Fibroblast of skin of scalp (primary cell): Measurements from ENCODE around the gene VWA5B2. TPM values are rescaled to one million over a fixed set of nuclear protein-coding genes. Genes with fewer than 3 reads are reported as not detected.
A peak's percentile ranks its signal among the peaks of the same experiment; 100 is the strongest.

Experiments used
- DNase-seq: peaks from one replicate; pipeline ENCODE4 v3.0.0-alpha.2; 2013
- polyA plus RNA-seq, 2 experiments: library from polyadenylated mRNA; unstranded; fragments of 120-200 nt; gene quantifications; one replicate each; pipeline ENCODE4 v1.2.1, GENCODE V29; 2013; ENCODE audit not compliant: insufficient read length in 2 of 2

The VWA5B2 gene
- polyA plus RNA-seq (2013, experiment 1 of 2; ENCODE audit: insufficient read length): 0.05 TPM
- polyA plus RNA-seq (2013, experiment 2 of 2; ENCODE audit: insufficient read length): 0.11 TPM

DNA sequence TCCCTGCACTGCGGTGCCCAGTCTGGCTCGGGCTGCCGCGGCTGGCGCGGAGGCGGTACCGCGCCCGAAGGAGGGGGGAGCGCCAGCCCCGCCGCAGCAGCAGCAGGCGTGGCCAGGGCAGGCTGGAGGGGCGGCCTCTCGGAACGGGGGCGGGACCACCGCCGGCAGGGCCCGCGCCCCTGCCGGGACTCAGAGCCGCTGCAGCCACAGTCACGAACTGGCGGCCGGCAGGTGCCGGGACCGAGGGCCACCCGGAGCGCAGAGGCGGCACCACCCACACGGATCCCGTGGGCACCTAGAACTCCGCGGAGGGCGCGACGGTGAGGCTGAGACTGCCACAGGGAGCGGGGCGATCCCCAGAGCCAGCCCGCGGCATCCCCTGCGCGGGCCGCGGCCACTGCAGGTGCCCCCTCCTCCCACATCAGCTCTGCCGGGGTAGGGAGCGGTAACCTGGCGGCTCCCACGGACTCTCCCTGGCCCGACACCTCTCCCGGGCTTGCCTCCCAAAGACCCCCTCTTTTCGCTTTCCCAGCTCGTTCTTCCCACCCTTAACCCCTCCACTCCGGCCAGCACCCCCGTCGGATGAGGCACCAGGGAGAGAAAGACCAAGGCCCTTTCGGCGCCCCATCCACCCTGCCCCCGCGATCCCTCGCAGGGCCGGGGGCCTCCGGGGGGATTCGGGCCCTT, at the start of gene VWA5B2:
Gene VWA5B2 (plus strand): TSS at position 192 of the 687 bp plus-strand sequence. CDS start 944 bp downstream, outside the sequence.
- peak; percentile 32 for DNase-seq

DNA sequence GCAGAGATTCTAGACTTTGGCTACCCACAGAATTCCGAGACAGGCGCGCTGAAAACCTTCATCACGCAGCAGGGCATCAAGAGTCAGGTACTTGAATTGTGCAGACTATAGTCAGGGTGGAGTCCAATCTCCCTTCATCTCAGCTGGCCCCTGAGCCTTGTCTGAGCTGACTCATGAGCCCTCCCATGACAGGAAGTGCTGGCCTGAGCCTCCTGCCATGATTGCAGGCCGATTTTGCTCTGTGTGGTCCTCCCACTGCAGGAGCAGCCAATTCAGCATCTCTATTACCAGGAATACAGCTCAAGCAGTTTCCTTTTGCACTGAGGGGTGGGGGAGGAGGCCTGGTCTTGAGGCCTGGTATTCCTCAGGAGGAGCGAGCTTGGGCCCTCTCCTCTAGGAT, 49.2 kb upstream of the VWA5B2 start:
- no peak for DNase-seq

DNA sequence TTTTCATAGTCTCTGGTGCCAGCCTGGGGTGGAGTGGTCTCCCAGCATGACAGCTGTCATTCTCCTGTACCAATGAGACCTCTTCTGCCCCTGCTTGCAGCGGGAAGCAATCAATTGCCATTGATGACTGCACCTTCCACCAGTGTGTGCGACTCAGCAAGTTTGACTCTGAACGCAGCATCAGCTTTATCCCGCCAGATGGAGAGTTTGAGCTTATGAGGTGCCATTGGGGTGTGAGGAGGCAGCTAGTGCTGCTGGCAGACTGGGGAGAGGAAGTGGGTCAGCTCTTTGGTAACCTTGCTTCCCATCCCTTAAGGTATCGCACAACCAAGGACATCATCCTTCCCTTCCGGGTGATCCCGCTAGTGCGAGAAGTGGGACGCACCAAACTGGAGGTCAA, 47.8 kb upstream of the VWA5B2 start:
- DNase-seq: no peak

DNA sequence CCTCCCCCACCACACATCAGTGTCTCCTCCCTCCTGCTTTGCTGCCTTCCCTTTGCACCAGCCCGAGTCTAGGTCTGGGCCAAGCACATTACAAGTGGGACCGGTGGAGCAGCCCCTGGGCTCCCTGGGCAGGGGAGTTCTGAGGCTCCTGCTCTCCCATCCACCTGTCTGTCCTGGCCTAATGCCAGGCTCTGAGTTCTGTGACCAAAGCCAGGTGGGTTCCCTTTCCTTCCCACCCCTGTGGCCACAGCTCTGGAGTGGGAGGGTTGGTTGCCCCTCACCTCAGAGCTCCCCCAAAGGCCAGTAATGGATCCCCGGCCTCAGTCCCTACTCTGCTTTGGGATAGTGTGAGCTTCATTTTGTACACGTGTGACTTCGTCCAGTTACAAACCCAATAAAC, 45.7 kb upstream of the VWA5B2 start:
- DNase-seq: no peak

DNA sequence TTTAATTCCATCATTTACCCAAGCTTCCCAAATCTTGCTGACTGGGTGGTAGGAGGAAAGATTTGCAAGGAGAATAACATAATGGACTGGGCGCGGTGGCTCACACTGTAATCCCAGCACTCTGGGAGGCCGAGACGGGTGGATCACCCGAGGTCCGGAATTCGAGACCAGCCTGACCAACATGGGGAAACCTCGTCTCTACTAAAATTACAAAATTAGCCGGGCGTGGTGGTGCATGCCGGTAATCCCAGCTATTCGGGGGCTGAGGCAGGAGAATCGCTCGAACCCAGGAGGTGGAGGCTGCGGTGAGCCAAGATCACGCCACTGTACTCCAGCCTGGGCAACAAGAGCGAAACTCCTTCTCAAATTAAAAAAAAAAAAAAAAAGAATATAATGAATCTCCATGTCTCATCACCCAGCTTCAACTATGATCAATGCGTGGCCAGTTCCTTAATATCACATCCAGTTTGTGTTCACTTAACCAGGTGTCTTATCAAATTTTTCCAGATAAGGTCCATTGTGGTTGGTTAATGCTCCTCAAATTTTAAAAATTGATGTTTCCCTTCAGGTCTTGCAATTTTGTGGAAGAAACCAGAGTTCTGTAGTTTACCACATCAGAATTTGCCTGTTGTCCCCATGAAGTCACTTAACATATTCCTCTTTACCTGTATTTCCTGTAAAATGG, 44.7 kb upstream of the VWA5B2 start:
- DNase-seq: no peak

DNA sequence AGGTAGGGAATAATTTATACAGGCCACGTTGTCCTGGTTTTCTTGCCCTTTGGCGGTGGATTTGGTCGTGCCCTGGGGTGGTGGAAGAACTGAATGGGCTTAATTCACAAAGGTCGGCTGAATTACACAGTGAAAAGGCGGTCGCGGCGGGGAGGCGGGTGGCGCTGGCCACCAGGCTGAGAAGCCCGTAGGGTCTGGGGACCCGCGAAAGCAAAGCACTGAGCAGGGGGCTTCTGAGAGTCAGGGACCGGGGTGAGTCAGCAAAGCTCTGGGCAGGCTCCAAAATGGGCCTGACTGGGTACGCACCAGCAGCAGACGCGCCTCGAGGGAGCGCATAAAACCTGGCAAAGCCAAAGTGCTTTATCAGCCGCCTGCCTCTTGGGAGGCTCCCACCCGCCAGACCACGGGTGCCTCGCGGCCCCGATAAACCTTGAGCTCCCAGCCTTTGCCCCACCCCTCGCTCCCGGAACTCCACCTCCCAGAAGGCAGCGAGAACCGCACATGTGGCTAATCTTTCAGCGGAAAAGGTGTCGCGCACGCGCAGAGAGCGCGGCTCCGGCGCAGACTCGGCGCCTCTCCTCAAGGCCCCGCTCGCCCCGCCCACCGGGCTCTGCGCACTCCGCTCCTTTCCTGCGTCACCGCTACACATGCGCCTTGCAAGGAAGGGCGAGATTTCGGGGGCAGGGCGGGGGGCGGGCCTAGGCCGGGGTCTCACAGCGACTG, 43.8 kb upstream of the VWA5B2 start:
- DNase-seq: peak; percentile 99

DNA sequence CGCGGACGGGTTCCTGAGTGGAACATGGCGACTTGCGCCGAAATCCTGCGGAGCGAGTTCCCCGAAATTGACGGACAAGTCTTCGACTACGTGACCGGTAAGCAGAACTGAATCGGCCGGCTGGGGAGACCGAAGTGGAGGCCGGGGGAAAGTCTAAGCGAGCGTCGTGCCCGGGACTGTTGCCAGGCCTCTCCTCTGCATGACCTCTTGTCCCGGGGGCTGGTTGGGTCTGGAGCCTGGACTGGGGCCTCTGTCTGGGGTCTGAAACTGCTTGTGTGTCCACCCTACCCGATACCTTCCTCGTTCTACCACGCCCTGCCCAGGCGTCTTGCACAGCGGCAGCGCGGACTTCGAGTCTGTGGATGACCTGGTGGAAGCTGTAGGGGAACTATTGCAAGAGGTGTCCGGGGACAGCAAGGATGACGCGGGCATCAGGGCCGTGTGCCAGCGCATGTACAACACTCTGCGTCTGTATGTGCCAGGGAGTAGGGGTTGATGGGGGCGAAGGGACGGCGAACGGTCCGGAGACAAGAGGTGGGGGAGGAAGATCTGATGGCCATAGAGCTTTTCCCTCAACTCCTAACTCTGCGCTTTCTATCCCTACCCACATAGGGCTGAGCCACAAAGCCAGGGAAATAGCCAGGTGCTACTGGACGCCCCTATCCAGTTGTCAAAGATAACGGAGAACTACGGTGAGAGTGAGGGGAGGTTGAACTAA, 43.0 kb upstream of the VWA5B2 start, which contains the start of gene ABCF3:
Gene ABCF3 (plus strand): TSS at position 16 of the 718 bp plus-strand sequence. CDS start 9 bp downstream, at position 25.
- DNase-seq: peak; percentile 35

DNA sequence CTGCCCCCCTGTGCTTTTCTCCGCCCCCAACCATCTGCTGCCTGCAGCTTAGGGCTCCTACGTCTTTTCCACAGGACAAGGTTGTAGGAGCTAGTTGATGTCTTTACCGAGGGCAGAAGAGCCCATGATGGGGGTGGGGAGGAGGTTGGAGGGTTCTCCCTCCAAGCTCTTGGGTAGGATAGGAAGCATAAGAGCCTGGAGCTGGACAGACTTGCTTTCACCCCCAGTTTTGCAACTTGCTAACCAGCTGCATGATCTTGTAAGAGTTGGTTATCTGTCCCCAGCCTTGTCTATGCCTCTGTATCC, 42.5 kb upstream of the VWA5B2 start:
- no peak for DNase-seq

DNA sequence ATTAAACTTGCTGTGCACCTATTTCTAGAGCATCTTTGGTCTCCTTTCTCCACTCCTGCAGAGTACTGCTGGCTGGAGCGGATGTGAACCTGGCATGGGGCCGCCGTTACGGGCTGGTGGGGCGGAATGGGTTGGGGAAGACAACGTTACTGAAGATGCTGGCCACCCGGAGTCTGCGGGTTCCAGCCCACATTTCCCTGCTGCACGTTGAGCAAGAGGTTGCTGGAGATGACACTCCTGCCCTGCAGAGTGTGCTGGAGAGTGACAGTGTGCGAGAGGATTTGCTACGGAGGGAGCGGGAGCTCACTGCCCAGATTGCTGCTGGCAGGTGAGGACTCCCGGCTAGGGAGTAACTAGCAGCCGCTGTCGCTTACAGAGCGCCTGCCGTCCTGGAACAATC, 41.3 kb upstream of the VWA5B2 start:
- no peak for DNase-seq

DNA sequence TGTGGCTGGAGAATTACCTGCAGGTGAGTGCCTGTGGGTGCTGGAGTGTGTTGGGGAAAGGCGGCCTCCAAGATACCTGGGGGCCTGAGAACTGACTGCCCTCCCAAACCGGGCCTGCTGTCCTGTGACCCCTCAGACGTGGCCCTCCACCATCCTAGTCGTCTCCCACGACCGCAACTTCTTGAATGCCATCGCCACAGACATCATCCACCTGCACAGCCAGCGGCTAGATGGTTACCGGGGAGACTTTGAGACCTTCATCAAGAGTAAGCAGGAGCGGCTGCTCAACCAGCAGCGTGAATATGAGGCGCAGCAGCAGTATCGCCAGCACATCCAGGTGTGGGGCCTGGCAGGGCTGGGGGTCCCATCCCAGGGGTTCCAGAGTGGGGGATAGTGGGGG, 40.0 kb upstream of the VWA5B2 start:
- DNase-seq: no peak

DNA sequence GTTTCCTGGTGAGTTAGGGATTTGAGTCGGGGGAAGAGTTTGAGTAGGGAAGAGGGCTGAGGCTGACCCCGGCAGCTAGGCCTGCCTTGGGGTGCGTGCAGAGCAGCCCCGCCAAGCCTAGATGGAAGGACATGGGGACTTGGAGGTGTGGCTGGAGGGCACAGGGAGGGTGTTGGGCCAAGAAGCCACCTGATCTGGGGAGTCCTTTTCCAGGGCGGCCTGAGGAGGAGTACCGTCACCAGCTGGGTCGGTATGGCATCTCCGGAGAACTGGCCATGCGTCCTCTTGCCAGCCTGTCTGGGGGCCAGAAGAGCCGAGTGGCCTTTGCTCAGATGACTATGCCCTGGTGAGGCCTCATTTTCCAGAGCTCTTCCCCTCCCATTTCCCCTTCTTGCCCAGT, 36.5 kb upstream of the VWA5B2 start:
- DNase-seq: no peak

DNA sequence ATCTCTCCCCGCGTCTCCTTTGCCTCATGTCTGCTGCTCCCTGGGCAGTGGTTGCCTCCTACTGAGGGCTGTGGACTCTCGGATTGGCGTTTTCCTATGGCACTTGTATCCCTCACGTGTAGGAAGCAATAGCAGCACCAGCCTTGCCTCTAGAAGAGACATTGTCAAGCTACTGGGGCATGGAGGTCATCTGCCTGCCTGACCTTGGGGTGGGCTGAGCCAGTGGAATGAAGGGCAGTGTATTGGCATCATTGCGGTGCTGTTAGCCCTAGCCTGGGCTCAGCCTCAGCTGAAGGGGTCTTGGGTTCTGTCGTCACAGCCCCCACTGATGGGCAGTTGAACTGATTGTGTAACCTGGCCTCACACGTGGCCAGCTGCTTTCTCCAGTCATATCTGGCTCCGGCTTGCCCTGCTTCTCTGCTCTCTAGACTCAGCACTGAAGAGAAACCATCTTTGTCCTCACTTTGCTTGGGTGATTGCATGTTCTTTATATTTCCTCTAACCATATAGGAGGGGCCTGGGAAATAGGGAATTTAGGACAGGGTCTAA, 35.3 kb upstream of the VWA5B2 start:
- DNase-seq: no peak

DNA sequence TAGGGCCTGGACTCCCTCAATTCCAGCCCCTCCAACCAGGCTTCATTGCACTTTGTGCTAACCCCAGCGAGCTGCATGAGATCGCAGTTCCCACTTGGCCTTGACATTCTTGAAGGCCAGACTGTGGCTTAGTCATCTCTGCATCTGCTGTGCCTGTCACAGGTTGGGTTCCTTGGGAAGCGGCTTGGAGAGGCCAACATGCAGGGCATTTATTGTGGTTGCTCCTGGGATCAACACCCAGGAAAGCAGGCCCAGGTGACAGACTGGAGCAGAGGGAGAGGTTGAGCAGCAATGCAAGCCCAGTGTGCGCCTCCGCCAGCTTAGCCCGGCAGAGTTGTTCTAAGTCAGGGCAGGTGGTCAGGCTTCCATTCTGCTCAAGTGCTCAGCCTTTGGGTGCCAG, 32.8 kb upstream of the VWA5B2 start:
- no peak for DNase-seq

DNA sequence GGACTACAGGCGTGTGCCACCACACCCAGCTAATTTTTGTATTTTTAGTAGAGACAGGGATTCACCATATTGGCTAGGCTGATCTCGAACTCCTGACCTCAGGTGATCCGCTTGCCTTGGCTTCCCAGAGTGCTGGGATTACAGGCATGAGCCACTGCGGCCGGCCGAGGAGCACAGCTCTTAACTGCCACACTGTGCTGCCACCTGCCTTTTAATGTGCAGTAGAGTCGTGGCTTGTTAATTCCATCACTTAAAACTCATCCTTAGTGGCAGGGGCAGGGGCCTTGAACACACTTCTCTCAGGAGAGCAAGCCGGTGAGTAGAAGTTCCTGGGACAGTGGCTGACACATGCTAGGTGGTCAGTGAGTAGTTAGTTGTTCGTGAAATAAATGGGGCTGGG, 30.9 kb upstream of the VWA5B2 start:
- no peak for DNase-seq

DNA sequence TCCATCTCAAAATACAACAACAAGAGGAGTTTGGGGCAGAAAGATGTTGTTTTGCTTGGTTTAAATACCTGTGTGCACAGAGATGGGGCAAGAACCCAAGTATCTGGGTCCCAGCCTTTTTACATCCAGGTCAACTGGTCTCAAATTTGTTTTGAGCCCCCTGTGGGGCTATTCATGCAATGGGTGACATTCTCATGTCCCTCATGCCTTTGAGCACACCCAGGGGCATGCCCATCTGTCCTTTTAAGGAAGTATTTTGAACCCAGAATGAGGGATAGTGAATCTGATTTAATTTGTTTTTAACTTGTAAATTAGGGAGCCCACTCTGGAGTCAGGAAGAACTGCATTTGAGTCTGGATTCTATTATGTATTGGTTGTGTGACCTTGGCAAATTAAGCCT, 28.6 kb upstream of the VWA5B2 start:
- DNase-seq: no peak

DNA sequence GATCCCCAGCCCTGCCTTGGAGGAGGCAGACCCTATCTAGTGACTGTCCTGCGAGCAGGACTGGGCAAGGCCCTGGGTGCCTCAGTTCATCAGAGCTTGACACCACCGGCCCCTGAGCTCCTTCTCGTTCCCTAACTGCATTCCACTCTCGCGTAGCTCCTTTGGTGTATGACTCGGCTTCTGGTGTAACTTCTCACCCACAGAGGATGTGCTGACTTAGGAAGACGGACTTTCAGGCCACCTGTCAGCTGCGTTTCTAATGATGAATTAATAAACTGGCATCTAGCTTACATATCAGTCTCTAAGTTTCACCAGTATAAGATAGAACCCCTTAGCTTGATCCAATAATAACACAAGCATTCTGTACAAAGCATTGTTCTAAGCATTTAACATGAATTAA, 25.9 kb upstream of the VWA5B2 start:
- no peak for DNase-seq

DNA sequence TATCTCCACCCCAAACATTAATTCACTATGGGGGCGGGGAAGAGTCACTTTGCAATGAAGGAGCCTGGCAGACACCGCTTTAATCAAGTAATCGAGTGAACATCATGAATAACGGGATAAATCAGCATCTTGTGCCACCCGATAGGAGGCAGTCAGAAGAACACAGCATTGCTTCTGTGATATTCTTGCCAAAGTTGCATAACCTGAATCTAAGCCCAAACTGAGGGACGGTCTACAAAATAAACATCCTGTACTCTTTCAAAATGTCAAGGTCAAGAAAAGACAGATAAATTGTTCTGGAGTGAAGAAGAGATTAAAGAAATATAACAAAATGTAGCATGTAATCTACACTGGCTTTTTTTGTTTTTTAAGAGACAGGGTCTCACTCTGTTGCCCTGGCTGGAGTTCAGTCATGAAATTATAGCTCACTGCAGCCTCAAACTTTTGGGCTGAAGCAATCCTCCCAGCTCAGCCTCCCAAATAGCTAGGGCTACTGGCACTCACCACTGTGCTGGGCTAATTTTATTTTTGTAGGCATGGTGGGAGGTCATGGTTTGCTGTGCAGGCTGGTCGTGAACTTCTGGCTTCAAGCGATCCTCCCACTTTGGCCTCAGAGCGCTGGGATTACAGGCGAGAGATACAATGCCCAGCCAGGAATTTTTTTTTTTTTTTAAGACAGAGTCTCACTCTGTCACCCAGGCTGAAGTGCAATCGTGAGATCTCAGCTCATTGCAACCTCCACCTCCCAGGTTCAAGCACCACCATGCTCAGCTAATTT, 20.1 kb upstream of the VWA5B2 start:
- no peak for DNase-seq

DNA sequence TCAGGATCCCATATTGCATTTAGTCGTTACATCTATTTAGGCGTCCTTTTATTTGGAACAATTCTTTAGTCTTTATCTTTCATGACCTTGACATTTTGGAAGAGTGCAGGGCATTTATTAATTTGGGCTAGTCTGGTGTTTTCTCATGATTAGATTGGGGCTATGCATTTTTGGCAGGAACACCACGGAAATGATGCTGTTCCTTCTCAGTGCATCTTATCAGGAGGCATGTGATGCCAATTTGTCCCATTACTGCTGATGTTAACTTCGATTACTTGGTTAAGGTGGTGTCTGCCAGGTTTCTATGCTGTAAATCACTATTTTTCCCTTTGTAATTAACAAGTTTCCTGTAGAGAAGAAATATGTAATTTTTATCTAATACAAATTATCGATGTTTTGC, 18.1 kb upstream of the VWA5B2 start:
- no peak for DNase-seq

DNA sequence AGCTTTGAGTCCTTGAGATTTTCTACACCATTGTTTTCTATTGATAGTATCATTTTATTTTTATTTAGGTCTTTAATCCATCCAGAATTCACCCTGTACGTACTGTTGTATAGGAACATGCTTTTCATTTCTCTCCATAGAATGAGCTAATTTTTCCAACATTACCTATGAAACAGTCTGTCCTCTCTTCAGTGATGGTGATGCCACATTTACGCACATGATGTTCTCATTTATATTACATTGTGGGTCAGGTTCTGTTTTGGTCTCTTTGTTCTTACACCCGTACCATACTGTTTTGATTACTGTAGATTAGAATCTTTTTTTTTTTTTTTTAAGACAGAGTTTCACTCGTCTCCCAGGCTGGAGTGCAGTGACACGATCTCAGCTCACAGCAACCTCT, 17.7 kb upstream of the VWA5B2 start:
- no peak for DNase-seq

DNA sequence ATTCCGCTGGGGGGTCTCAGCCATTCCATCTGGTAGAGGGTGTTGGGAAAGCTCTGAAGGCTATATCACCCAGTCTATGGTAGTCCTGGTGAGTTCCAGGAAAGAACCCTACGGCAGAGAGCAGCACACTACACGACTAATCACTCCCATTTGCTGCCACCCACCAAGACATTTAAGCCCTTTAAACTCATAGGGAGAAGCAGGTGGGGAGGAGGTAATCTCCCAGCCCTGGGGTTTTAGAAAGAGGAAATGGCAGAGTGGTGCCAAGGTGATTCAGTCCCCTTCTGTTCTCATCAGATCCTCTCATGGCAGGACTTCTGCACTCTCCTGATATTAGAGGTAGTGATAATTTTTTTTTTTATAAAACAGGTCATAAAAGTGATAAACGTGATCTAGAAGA, 10.6 kb upstream of the VWA5B2 start:
- DNase-seq: no peak

DNA sequence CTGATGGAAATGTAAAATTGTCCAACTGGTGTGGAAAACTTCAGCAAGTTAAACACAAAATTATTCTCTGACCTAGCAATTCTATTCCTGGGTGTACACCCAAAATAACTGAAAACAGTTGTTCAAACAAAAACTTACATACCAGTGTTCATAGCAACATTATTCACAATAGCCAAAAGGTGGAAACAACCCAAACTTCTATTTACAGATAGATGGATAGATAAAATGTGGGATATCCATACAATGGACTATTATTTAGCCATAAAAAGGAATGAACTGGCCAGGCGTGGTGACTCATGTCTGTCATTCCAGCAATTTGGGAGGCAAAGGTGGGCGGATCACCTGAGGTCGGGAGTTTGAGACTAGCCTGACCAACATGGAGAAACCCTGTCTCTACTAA, 6.9 kb upstream of the VWA5B2 start:
- DNase-seq: no peak

DNA sequence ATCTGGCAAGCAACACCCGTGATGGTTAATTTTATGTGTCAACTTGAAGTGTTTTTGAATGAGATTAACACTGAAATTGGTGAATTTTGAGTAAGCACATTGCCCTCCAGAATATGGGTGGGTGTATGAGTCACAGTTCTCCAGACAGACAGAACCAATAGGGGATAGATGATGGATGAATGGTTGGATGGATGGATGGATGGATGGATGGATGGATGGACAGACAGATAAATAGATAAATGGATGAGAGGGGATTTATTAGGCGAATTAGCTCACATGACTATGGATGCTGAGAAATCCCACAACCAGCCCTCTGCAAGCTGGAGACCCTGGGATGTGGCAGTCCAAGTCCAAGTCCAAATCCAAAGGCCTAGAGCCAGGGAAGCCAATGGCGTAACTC, 5.4 kb upstream of the VWA5B2 start:
- no peak for DNase-seq
